ENCODE data around the gene PCED1A. TPM values are rescaled to one million over a fixed set of nuclear protein-coding genes. Genes with fewer than 3 reads are reported as not detected.

The PCED1A gene, protein sequence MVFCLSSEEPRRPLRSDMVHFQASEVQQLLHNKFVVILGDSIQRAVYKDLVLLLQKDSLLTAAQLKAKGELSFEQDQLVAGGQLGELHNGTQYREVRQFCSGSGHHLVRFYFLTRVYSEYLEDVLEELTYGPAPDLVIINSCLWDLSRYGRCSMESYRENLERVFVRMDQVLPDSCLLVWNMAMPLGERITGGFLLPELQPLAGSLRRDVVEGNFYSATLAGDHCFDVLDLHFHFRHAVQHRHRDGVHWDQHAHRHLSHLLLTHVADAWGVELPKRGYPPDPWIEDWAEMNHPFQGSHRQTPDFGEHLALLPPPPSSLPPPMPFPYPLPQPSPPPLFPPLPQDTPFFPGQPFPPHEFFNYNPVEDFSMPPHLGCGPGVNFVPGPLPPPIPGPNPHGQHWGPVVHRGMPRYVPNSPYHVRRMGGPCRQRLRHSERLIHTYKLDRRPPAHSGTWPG
- 20.7 TPM for polyA plus RNA-seq (2013, experiment 1 of 2)
- polyA plus RNA-seq (2013, experiment 2 of 2) = 26.3 TPM

DNA sequence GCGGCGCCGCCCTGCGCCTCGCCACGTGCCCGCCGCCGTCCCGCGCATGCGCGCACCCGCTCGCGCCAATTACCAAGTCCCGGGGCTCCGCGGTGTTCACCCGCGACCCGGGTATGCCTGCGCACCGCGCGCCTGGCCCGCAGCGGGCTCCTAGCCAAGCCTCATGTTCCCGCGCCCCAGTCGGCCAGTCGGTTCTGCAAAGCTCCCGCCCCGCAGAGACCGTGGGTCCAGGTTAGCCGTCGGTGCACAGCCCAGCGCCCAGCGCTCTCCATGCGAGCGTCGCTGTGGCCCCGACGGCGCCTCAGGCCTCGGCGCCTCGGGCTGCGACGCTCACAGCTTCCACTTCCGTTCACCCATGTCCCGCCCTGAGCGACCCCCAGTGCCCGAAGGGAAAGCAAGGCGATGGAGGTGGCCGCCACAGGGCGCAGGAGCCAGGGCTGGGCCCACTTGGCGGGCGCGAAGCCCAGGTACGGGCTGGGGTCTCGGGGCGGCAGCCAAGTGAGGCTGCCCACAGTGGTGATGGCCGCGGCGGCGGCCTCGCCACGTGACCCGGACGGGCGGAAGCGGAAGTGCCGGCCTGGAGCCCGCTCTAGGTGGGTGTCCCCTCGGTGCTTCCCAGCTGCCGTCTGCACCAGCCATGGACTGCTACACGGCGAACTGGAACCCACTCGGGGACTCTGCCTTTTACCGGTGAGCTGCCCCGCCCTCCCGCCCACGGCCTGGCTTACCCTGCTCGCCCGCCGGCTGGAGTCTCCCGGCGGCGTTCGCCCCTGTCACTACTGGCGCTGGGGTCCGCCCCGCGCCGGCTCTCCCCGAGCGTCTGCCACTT, at the start of gene PCED1A, which contains the start of gene VPS16:
Gene PCED1A, minus strand, starts transcription at position 518 of the 829 bp plus-strand sequence. CDS start 743 bp downstream, outside the sequence.
Gene VPS16, plus strand, starts transcription at position 608 of the 829 bp plus-strand sequence. Its CDS starts 30 bp downstream, at position 638.
- H3K9me3 ChIP-seq (ENCODE audit: insufficient read depth, low read depth, low read length) = no peaks in the 10 kb centered on the region
- H3K27ac ChIP-seq (ENCODE audit: low read depth, low read length) = no peak within 1 kb of the TSS
- H3K4me3 ChIP-seq (ENCODE audit: low read length) = peak within 1 kb of the TSS; percentile 79
- H3K4me1 ChIP-seq (ENCODE audit: insufficient read depth, low read length) = peaks cover 3% of the 10 kb centered on the region; the same call in 1 of the 2 replicates
- 20% methylated on average over 98 of the region's 98 CpGs for WGBS
- H3K9ac ChIP-seq (ENCODE audit: low read depth, low read length) = peak within 1 kb of the TSS; percentile 76
- peaks cover 18% of the 10 kb centered on the region for H3K27me3 ChIP-seq (ENCODE audit: insufficient read depth, low read length)
- peaks cover 6% of the 10 kb centered on the region; the same call in 1 of the 2 replicates for H3K36me3 ChIP-seq (ENCODE audit: insufficient read depth, low read length)

DNA sequence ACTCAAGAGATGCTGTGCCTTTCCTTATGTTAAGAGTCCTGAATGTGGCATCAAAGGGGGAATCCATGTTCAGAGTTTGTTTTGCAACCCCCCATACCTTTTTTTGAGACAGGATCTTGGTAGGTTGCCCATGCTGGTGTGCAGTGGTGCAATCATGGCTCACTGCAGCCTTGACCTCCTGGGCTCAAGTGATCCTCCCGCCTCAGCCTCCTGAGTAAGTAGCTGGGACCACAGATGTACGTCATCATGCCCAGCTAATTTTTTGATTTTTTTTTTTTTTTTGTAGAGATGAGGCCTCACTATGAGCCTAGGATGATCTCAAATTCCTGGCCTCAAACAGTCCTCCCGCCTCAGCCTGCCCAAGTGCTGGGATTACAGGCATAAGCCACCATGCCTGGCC, 49.3 kb upstream of the PCED1A start:
- no peaks in the 10 kb centered on the region for H3K9me3 ChIP-seq (ENCODE audit: insufficient read depth, low read depth, low read length)
- no peaks in the 10 kb centered on the region for H3K27me3 ChIP-seq (ENCODE audit: insufficient read depth, low read length)
- H3K9ac ChIP-seq (ENCODE audit: low read depth, low read length) = no peak overlapping the region
- no peaks in the 10 kb centered on the region for H3K4me1 ChIP-seq (ENCODE audit: insufficient read depth, low read length)
- WGBS = 89% methylated on average over 3 of the region's 3 CpGs
- H3K27ac ChIP-seq (ENCODE audit: low read depth, low read length) = no peak overlapping the region
- H3K36me3 ChIP-seq (ENCODE audit: insufficient read depth, low read length) = no peaks in the 10 kb centered on the region
- H3K4me3 ChIP-seq (ENCODE audit: low read length) = no peak overlapping the region

DNA sequence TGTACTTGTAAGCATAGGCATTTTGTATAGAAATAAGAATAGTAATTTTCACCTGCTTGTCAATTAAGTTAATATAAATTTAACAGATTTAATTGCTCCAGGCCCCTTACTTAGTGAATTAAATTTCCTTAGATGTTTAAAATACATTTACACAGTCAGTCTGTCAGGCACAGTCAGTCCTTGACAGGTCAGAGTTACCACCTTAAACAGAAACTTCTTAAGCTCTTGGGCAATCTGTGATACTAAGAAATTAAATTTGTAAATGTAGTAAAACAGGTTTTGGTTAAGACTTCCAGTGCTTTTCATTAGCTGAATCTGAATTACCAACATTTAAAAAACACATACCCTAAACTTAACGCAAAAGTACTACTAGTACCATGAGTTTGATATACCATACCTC, 48.8 kb upstream of the PCED1A start:
- H3K9me3 ChIP-seq (ENCODE audit: insufficient read depth, low read depth, low read length) = no peaks in the 10 kb centered on the region
- no peaks in the 10 kb centered on the region for H3K4me1 ChIP-seq (ENCODE audit: insufficient read depth, low read length)
- 91% methylated on average over 1 of the region's 1 CpG for WGBS
- H3K27ac ChIP-seq (ENCODE audit: low read depth, low read length) = no peak overlapping the region
- H3K27me3 ChIP-seq (ENCODE audit: insufficient read depth, low read length) = no peaks in the 10 kb centered on the region
- no peaks in the 10 kb centered on the region for H3K36me3 ChIP-seq (ENCODE audit: insufficient read depth, low read length)
- H3K4me3 ChIP-seq (ENCODE audit: low read length) = no peak overlapping the region
- H3K9ac ChIP-seq (ENCODE audit: low read depth, low read length) = no peak overlapping the region

DNA sequence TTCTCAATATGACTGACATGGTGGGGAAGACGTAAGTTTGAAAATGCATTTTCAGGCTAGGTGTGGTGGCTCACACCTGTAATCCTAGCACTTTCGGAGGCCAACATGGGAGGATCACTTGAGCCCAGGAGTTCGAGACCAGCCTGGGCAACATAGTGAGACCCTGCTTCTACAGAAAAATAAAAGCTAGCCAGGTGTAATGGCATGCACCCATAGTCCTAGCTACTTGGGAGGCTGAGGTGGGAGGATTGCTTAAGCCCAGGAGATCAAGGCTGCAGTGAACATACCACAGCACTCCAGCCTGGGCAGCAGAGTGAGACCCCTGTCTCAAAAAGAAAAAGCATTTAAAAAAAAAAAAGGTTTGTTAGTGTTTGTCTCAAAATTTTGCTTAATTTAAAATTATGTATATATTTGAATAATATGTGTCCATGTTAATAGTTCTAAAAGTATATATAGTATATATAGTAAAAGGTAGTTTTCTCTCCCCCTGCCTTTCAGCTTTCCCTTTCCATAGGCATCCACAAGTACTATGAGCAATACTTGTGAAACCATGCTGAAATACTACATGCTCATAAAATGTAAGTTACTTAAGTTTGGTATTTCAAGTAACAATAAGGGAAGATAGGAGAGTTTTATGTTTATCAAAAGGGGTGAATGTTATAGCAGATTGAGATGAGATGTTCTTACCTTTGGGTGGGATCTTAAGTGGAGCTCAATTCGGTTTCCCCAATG, 47.9 kb upstream of the PCED1A start:
- Histone ChIP-seq H3K9ac (ENCODE audit: low read depth, low read length) (no peak overlapping the region), H3K4me3 (ENCODE audit: low read length) (no peak overlapping the region), H3K36me3 (ENCODE audit: insufficient read depth, low read length) (no peaks in the 10 kb centered on the region), H3K9me3 (ENCODE audit: insufficient read depth, low read depth, low read length) (no peaks in the 10 kb centered on the region), H3K27me3 (ENCODE audit: insufficient read depth, low read length) (no peaks in the 10 kb centered on the region), H3K27ac (ENCODE audit: low read depth, low read length) (no peak overlapping the region), H3K4me1 (ENCODE audit: insufficient read depth, low read length) (no peaks in the 10 kb centered on the region)
- WGBS = 98% methylated on average over 3 of the region's 4 CpGs

DNA sequence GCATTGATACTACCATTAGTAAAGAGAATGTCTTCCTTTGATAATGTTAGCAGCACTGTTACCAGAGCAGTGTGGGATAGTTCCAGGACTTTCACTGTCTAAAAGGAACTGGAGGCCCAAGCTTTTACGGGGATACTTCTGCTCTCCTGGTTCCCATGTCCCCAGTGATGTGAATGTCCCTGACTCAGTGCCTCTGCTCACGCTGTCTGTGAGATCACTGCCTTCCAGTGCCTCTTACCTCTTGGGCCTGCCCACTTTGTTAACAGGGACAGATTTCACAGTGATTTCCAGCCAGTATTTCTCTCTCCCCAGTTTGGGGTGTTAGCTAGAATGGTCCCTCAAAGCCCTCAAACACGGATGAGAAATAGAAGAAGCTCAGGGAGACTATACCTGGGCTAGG, 47.3 kb upstream of the PCED1A start:
- Histone ChIP-seq H3K27ac (ENCODE audit: low read depth, low read length) (no peak overlapping the region), H3K9ac (ENCODE audit: low read depth, low read length) (no peak overlapping the region), H3K4me1 (ENCODE audit: insufficient read depth, low read length) (no peaks in the 10 kb centered on the region), H3K27me3 (ENCODE audit: insufficient read depth, low read length) (no peaks in the 10 kb centered on the region), H3K9me3 (ENCODE audit: insufficient read depth, low read depth, low read length) (no peaks in the 10 kb centered on the region), H3K4me3 (ENCODE audit: low read length) (no peak overlapping the region), H3K36me3 (ENCODE audit: insufficient read depth, low read length) (no peaks in the 10 kb centered on the region)
- 92% methylated on average over 3 of the region's 3 CpGs for whole genome bisulfite sequencing

DNA sequence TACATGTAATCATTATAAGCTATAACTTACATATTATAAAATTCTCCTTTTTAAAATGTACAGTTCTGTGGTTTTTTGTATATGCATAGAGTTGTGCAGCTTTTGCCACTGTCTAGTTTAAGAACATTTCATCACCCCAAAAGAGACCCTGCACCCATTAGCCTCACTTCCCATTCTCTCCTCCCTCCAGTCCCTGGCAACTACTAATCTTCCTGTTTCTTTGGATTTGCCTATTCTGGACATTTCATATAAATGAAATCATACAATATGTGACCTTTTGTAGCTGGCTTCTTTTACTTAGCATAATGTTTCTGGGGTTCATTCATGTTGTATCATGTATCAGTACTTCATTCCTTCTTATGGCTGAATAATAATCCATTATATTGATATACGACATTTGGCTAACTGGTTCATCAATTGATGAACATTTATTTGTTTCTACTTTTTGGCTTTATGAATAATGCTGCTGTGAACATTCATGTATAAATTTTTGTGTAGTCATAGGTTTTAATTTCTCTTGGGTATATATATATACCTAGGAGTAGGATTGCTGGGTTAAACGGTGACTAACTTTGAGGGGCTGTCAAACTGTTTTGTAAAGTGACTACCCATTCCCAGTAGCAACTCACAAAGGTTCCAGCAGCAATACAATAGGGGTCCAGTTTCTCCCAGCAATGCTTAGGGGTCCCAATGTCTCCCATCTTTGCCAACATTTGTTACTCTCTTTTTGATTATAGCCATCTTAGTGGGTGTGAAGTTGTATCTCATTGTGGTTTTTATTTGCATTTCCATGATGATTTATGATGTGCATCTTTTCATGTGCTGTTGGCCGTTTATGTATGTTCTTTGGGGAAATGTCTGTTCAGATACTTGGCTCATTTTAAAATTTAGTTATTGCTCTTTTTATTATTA, 43.5 kb upstream of the PCED1A start:
- Histone ChIP-seq H3K9ac (ENCODE audit: low read depth, low read length) (no peak overlapping the region), H3K27ac (ENCODE audit: low read depth, low read length) (no peak overlapping the region), H3K4me3 (ENCODE audit: low read length) (no peak overlapping the region), H3K4me1 (ENCODE audit: insufficient read depth, low read length) (no peaks in the 10 kb centered on the region), H3K9me3 (ENCODE audit: insufficient read depth, low read depth, low read length) (no peaks in the 10 kb centered on the region), H3K27me3 (ENCODE audit: insufficient read depth, low read length) (no peaks in the 10 kb centered on the region), H3K36me3 (ENCODE audit: insufficient read depth, low read length) (no peaks in the 10 kb centered on the region; the same call in 1 of the 2 replicates)
- WGBS = 93% methylated on average over 2 of the region's 3 CpGs

DNA sequence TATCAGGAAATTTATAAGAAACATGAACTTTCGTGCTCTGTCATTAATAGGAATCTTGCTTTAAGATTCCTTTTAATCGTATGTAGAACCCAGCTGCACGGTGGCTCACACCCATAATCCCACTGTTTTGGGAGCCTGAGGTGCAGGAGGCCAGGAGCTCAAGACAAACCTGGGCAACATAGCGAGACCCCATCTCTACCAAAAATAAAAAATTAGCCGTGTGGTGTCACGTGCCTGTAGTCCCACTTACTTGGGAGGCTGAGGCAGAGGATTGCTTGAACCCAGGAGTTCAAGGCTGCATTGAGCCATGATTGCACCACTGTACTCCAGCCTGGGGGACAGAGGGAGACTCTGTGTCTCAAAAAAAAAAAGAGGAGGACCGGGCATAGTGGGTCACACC, 40.2 kb upstream of the PCED1A start:
- Histone ChIP-seq H3K4me1 (ENCODE audit: insufficient read depth, low read length) (no peaks in the 10 kb centered on the region), H3K4me3 (ENCODE audit: low read length) (no peak overlapping the region), H3K27ac (ENCODE audit: low read depth, low read length) (no peak overlapping the region), H3K9me3 (ENCODE audit: insufficient read depth, low read depth, low read length) (no peaks in the 10 kb centered on the region), H3K27me3 (ENCODE audit: insufficient read depth, low read length) (no peaks in the 10 kb centered on the region), H3K36me3 (ENCODE audit: insufficient read depth, low read length) (peaks cover 7% of the 10 kb centered on the region; the same call in 1 of the 2 replicates), H3K9ac (ENCODE audit: low read depth, low read length) (no peak overlapping the region)
- 88% methylated on average over 7 of the region's 7 CpGs for WGBS

DNA sequence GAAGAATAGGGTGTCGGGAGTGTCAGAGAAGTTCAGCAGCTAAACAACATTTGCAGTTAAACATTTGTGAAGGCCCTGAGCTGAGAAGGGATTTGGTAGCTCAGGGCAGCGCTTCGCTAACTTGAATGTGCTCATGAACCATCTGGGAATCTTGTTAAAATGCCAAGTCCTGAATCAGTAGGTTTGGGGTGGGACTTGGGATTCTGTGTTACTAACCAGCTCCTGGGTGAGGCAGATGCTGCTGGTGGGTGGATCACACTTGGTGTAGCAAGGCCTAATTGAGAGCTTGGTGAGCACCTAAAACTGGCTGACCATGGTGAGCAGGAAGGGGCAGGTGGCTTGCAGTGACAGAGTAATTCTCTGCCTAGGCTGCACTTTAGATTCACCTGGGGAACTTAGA, 38.7 kb upstream of the PCED1A start:
- Histone ChIP-seq H3K4me3 (ENCODE audit: low read length) (no peak overlapping the region), H3K9ac (ENCODE audit: low read depth, low read length) (no peak overlapping the region), H3K27me3 (ENCODE audit: insufficient read depth, low read length) (no peaks in the 10 kb centered on the region), H3K9me3 (ENCODE audit: insufficient read depth, low read depth, low read length) (no peaks in the 10 kb centered on the region), H3K27ac (ENCODE audit: low read depth, low read length) (no peak overlapping the region), H3K36me3 (ENCODE audit: insufficient read depth, low read length) (peaks cover 7% of the 10 kb centered on the region; the same call in 1 of the 2 replicates), H3K4me1 (ENCODE audit: insufficient read depth, low read length) (peaks cover 13% of the 10 kb centered on the region; the same call in 1 of the 2 replicates)
- WGBS = 94% methylated on average over 3 of the region's 3 CpGs

DNA sequence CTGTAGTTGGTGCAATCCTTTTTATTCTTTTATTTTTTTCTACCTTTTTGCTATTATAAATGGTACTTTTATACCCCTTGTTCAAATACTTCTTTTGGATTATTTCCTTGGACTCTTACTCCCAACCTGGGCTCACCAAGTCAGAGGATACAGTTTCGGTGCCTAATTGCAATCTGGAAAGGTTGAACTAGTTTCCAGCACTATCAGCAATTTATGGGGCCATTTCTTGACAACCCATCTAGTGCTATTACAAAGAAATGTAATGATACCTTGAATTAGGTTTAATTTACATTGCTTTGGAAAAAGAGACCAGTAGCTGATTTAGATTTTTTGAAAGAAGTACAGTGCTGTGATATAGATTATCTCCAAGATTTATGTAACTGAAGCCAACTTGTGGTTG, 38.1 kb upstream of the PCED1A start:
- Histone ChIP-seq H3K27me3 (ENCODE audit: insufficient read depth, low read length) (no peaks in the 10 kb centered on the region), H3K4me3 (ENCODE audit: low read length) (no peak overlapping the region), H3K9ac (ENCODE audit: low read depth, low read length) (no peak overlapping the region), H3K9me3 (ENCODE audit: insufficient read depth, low read depth, low read length) (no peaks in the 10 kb centered on the region), H3K36me3 (ENCODE audit: insufficient read depth, low read length) (peaks cover 7% of the 10 kb centered on the region; the same call in 1 of the 2 replicates), H3K27ac (ENCODE audit: low read depth, low read length) (no peak overlapping the region), H3K4me1 (ENCODE audit: insufficient read depth, low read length) (peaks cover 13% of the 10 kb centered on the region; the same call in 1 of the 2 replicates)
- WGBS = 96% methylated on average over 1 of the region's 1 CpG

DNA sequence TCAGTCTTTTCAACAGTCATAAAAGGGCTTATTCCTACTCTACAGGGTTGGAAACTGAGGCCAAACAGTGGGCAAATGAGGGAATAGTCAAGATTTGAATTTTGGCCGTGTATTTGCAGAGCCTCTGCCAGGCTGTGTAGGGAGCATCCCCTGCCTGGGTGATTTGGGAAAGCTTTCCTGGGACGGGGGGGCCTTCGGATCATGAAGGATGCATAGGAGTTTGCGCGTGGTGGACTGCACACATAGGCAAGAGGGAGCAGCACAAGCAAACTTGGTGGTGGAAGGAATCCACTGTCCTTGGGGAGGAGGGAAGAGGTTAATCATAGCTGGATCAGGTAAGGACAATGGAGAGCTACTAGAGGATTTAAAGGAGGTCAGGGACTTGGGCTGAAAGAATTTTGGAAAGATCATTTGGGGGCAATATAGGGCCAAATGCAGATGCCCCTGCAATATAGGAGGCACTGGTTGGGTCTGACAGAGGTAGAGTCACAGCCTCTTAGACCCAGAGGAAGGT, 35.3 kb upstream of the PCED1A start:
- H3K27me3 ChIP-seq (ENCODE audit: insufficient read depth, low read length) = peaks cover 22% of the 10 kb centered on the region
- H3K36me3 ChIP-seq (ENCODE audit: insufficient read depth, low read length) = peaks cover 7% of the 10 kb centered on the region; the same call in 1 of the 2 replicates
- 94% methylated on average over 5 of the region's 5 CpGs for WGBS
- H3K9ac ChIP-seq (ENCODE audit: low read depth, low read length) = no peak overlapping the region
- H3K4me3 ChIP-seq (ENCODE audit: low read length) = no peak overlapping the region
- no peaks in the 10 kb centered on the region for H3K9me3 ChIP-seq (ENCODE audit: insufficient read depth, low read depth, low read length)
- no peak overlapping the region for H3K27ac ChIP-seq (ENCODE audit: low read depth, low read length)
- peaks cover 21% of the 10 kb centered on the region for H3K4me1 ChIP-seq (ENCODE audit: insufficient read depth, low read length)
